Suppressor macrophage treated with lipopolysaccharide for 4 hours (primary cell): Measurements from ENCODE around the gene INO80.
"Not testable (repeated sequence)": the region's sequence is repeated elsewhere in the genome, so short reads cannot be mapped to it uniquely, and the experiment has no call there.

Experiments used
- DNase-seq: peaks from one replicate; pipeline ENCODE4 v3.0.0-alpha.2; 2020

Gene INO80

DNA sequence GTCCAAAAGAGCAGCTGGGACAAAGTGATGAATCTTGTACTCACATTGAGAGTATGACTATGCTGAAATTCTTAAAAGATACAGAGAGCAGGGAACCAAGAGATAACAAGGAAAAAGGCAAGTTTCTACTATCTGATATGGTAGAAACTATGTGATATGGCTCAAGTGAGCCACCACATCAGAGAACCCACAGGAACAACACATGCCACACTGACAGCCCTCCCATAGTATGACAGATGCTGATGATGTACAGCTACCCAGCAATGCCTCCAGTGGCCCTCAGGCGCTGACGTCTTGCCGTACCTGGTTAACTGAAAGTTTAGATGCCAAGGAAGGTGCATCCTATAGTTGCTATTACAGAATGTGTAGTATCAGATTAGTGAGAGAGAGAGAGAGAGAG lies 120.4 kb downstream of the INO80 start:
- DNase-seq = no peak

DNA sequence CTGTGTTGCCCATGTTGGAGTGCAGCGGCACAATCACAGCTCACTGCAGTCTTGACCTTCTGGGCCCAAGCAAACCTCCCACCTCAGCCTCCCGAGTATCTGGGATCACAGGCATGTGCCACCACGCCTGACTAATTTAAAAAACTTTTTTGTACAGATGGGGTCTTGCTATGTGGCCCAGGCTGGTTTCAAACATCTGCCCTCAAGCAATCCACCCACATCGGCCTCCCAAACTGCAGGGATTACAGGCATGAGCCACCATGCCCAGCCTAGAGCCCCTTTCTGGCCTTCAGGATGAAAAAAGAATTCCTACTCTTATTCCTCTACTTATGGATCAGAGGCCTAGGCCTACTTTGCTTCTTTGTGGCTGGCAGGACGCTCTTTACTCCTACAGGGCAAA lies 123.3 kb downstream of the INO80 start:
- DNase-seq = no peak

DNA sequence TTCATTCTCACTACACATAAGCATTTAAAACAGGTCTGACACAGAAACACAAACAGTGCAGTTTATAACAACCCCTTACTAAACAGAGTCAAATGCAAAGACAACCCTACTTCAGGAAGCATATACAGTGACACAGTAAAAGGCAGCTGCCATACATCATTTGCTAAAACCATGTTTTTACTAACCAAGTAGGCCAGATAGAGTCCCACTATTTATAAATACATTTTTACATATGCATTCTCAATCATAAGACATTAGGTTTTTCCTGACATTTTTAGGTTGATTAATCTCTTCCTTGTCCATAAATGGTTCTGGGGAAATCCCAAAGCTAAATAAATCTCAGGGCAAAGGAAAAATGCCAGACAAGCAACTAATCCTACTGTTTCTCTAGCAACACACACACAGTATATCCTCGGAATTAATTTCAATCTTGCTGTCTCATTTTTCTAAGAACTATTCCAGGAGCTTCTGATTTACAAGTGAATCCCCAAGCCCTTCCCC lies 123.8 kb downstream of the INO80 start:
- DNase-seq = no peak

DNA sequence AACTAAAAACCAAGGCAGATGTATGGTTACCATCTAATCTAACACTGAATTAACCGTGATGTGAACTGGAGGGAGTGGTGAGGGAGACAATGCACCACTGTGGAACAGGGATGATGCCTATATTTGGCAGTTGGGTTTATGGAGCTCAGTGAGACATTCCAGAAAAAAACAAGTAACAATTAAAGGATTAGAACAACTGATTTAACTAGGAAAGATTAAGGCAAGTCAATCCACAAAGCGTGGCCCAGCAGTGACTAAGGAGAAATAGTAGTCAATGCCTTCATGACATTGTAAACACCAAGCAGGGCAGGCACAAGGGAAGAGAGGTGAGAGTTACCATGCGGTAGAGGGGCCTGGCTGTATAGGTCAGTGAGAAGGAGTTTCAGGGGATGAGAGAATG lies 124.7 kb downstream of the INO80 start:
- no peak for DNase-seq

DNA sequence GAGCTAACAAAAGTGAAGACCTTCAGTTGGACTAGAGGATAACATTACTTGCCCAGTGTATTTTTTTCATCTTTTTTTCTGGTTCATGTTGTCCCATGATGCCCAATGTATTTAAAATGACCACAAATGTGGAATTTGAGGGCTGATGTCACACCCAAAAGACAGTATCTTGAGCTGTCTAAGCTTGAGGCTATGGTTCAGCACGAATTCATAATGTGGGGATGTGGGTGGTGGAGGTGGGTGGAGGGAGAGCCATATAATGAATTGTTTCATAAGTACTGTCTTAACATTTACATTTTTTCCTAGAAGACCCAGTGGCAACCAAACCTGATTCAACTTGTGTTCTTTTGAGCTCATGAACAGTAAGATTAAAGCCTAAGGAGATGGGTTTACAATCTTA lies 125.3 kb downstream of the INO80 start:
- DNase-seq = no peak

DNA sequence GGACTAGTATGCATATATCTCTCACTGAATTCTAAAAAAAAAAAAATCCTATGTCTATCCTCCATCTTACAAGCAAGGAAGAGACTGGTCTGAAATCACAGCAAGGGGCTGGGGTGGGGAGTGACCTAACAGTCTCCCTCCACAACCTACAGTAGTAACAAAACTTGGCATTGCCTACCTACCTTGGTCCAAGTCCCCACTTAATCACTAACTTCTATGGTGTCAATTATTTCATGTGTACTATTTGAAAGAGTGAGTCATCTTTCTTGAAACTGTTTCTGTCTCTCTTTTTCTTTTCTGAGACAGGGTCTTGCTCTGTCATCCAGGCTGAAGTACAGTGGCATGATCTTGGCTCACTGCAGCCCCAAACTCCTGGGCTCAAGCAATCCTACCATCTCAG lies 126.0 kb downstream of the INO80 start:
- no peak for DNase-seq

DNA sequence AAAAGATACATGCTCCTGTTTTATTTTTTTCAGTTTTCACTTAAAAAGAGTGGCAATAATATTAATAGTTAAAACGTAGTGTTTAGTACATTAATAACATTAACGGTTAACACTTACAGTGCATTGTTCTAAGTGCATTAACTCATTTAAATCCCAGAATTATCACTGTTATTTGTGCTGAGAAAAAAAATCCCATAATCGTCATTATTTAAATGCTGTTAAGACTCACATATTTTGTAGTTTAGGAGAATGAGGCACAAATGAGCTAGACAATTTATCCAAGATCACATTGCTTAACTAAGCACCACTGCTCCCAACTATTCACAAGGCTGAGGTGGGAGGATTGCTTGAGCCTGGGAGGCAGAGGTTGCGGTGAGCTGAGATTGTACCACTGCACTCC lies 127.9 kb downstream of the INO80 start:
- DNase-seq = no peak

DNA sequence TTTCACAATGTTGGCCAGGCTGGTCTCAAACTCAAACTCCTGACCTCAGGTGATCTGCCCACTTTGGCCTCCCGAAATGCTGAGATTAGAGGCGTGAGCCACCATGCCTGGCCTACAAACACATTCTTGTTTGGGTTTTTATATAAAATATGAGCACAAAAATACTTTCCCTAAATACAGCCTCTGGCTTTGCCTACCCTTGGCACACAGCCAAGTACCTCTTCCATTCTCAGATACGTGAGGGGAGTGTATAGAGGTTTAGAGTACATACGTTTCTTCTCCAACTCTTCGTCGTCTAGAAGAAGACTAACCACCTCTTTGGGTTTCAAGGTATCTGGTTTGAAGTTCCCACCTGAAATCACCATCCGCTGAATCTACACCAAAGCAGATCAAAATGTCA lies 129.3 kb downstream of the INO80 start:
- DNase-seq = no peak

DNA sequence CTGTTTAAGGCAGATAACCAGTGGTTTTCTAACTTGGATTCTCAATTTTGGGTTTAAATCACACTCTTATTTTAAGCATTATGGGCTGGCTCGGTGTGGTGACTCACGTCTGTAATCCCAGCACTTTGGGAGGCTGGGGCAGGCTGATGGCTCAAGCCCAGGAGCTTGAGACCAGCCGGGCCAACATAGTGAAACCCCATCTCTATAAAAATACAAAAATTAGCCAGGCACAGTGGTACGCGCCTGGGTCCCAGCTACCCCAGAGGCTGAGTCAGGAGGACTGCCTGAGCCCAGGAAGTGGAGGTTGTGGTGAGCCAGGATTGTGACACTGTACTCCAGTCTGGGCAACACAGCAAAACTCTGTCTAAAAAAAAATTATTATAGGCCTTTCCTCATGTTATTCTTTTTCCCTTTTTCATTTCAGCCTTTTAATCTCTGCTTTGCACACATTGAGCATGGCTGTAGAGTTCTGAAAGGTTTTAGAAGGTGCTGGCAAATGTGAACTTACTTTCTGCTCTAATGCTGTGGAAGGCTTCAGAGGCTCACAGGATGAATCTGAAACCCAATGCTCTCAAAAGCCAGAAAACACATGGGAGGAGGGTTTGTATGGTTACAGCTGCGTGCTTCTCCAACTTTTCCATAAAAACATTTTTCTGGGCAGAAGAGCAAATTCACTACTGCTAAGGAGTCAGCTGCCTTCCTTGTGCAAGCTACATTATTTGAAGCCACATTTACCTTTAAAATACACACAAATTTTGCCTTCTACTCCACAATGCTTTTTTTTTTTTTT lies 130.3 kb downstream of the INO80 start:
- no peak for DNase-seq

DNA sequence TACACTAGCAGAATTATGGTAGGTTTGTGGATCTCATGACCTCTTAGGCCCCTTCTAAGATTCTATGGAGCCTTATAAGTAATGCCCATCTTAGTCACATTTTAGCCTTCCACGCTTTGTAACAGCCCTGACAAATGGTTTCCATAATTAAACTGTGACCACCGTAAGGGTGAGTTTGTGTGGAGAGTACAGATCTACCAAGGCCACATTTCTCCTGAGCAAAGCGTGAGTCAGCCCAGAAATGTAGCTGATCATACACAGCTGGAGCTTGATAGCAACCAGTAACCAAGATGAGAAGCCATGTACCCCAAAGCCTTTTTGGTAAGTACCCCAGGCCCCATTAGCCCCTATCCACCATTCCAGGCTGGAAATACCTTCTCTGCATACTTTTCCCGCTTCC lies 131.1 kb downstream of the INO80 start:
- DNase-seq = no peak

DNA sequence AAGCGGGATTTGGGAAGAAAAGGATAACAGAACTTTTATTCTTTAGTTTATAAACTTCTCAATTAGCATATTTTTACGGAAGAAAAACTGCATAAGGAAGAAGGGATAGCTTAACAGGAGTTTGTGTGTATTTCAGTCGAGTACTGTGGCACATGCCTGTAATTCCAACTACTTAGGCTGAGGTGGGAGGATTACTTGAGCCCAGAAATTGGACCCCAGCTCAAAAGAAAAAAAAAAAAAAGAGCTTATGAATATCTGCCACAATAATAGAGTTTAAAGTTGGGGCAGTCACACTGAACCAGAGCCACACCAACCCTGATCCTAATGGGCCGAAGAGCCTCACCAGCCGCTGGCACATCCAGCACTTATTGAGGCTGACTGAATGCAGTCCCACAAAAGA lies 131.7 kb downstream of the INO80 start:
- DNase-seq = no peak

DNA sequence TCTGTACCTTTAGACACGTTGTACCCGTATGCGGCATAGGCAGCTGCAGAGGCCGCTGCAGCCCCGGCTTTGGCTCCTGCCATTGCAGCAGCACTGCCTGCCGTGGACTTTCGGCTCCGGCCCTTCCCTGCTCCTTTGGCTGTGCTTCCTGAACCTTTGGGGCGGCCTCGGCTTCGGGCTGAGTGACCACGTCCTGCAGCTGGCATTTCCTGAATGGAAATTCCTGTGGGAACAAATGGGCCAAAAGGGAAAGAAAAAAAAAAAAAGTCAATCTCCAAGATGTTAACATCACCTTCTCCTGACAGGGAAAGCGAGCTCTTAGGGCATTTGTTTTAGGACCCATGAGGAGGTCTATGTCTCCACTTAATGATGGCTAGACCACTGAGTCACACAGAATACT lies 133.2 kb downstream of the INO80 start:
- no peak for DNase-seq

DNA sequence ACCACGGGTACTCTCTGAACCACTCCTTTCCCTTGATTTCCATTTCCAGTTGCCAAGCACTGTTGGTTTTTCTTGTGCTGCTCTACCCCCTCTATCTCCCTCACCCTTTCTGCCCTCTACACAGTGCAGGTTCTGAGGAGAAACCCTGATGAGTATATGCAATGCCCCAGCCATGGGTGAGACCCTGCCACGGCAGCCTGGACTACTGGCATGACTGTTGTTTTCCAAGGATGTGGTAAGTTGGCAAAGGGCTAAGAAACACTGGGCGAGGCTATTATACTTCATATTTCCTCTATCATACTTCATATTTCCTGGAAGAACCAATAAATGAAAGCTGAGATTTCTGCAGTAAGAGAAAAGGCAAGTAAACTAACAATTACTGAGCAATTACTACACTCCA lies 134.9 kb downstream of the INO80 start:
- no peak for DNase-seq

DNA sequence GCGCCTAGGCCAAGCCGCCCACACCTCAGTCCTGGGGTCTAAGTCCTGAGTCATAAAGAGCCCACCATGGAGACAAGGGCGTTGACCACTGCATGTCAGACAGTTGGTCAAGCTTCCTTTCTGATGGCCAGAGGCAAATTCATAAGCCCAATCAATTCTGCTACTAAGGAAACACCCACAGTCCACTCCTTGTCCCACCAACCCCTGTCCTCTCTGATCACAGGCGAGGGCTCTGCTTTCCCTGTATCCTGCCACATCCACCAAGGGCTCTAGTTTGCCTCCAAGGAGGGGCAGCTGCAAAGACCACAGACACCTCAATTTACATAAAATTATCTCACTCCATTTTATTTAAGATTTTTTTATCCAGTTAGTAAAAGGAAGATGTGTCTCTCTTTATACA lies 137.5 kb downstream of the INO80 start:
- DNase-seq = no peak

DNA sequence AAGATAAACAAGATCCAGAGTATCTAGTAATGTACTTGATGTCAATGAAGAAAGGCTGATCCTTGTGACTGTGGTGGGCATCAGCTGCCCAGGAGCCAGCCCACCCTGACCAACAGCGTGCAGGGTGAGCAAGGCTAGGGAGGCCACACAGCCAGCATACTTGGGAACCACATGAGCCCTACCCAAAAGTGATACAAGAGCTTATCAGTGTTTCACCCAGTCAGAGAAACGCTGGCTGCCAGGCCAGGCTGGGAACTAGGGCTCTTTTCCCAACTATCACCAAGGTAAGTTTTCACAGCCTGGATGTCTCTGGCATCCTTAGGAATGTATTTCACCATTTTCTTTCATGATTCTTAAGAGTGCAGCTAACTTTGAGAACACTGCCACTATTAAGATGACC lies 137.9 kb downstream of the INO80 start:
- no peak for DNase-seq

DNA sequence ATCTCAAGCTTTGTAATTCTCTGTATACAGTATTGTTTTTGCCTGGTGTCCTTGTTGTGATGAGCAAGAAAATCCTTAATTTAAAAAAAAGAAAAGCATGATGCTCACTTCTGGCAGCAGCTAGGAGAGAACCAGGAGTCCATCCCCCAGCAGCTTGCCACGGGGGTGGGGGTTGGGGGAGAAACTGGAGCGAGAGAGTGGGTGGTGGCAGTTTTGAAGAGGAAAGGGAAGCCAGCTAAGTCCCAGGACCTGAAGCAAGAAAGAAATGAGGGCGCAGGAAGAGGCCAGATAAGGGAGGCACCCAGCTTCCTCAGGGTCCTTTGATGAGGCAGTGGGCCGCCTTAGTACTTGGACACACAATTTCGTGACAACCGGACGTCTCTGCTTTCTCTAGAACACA lies 139.3 kb downstream of the INO80 start:
- no peak for DNase-seq

DNA sequence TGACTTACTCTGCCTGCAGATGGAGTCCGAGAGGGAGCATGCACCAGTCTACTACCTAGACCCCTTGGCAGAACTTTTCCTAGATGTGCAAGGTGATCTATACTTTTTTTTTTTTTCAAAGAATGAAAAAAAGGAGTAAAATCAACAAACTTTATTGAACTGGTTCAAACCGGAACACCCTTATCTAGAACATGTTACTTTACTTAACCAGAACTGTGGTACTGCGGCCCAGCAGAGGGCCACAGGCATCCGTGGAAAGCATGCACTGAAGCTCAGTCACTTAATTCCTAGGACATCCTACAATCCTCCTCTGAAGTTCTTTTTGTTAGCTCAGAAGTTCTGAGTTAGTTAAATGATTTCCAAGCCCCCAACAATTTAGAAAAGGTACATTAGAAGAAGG lies 141.2 kb downstream of the INO80 start:
- DNase-seq = no peak

DNA sequence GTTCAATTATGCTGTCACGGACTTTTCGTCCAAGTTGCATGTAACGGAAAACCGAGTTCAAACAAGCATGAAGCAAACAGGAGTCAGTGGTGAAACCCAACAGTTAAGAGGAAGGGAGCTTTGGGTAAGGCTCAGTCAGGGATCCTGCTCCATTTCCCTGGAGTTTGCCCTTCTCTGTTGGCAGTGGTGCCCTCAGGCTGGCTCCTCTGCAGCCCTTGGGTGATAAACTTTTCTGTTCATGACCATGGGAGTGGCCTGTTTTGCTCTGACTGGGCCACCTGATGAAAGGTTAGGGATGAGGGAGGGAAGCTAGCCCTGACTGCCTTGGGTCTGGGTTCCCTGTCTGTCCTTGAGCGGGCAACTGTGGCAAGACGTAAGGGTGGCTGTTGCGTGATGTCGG lies 146.7 kb downstream of the INO80 start:
- DNase-seq = no peak

DNA sequence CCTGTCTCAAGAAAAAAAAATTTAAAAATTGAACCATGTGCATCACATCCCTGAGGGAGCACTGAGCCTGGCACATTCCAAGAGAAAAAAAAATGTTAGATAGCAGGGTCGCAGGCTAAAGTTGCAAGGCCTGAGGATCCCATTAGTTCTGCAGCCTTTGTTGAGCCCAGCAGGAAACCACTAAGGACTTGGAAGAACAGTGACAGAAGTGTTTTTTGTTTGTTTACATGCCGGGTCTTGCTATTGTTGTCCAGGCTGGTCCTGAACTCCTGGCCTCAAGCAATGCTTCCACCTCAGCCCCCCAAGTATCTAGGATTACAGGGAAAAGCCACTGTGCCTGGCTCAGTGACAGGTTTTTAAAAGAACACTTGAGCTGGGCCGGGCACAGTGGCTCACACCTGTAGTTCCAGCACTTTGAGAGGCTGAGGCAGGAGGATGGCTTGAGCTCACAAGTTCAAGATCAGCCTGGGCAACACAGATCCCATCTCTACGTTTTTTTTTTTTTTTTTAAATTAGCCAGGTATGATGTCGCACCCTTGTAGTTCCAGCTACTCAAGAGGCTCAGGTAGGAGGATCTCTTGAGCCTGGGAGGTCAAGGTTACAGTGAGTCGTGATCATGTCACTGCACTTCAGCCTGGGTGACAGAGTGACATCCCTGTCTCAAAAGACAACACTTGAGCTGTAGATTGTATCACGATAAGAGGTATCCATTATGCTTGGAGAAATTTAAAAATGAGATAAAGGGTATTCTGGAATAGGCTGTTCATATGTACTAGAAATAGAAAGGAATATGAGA lies 147.6 kb downstream of the INO80 start:
- DNase-seq = no peak

DNA sequence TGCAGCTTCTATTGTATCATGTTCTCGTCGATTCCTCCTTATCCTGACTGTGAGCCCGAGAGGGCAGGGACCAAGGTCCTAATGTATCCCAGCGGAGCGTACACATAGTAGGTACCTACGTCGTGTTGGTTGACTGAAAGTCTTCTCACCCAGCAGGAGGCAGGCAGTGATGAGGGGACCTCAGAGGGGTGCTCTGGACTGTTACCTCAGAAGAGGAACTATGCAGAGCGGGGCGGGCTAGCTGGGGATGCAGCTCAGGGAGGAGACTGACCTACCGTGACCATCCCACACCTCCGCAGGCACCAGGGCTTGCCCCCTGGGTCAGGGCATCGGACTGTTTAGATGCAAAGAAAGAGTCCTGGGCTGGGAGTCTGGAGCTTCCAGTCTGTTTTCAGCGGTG lies 151.4 kb downstream of the INO80 start:
- no peak for DNase-seq

DNA sequence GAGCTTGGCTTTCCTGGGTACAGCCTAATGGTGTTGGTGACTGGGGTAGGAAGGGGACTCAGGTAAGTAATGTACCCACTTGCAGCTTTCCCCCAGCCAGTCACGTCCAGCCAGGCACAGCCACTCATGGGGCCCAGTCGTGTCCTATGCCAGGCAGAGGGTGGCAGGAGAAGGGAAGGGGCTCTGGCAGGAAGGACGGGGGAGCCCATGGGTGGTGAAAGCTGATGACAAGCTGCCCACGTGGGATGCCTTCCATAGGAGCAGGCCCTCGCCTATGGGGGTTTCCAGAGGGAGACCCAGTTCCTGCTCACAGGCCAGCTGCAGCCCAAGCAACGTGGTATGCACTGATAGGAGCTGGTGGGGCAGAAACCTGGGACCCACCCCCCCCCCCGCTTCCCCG lies 152.1 kb downstream of the INO80 start:
- DNase-seq = no peak

DNA sequence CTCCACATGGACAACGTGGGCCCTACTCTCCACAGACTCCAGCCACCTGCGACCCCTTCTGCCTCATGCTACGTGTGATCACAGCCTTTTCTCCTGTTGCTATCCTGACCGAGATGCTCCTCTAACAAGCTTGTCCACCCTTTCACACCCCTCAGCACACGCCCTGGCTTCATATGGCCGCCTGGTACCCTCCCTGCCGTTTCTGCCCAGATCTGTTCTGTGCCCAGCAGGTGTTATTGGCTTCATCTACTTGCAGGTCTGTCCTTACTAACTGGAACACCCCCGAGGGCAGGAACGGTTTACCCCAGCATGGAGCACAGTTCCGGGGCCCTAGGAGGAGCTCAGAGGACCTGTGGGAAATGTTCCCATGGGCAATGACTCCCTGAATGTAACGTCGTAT lies 152.9 kb downstream of the INO80 start:
- no peak for DNase-seq

DNA sequence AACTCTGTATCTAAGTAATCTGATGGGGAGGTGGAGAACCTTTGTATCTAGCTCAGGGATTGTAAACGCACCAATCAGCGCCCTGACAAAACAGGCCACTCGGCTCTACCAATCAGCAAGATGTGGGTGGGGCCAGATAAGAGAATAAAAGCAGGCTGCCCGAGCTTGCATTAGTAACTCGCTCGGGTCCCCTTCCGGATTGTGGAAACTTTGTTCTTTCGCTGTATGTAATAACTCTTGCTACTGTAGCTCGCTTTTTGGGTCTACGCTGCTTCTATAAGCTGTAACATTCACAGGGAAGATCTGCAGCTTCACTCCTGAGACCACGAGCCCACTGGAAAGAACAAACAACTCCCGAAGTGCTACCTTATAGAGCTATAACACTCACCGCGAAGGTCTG lies 153.8 kb downstream of the INO80 start:
- DNase-seq = not testable (repeated sequence)

DNA sequence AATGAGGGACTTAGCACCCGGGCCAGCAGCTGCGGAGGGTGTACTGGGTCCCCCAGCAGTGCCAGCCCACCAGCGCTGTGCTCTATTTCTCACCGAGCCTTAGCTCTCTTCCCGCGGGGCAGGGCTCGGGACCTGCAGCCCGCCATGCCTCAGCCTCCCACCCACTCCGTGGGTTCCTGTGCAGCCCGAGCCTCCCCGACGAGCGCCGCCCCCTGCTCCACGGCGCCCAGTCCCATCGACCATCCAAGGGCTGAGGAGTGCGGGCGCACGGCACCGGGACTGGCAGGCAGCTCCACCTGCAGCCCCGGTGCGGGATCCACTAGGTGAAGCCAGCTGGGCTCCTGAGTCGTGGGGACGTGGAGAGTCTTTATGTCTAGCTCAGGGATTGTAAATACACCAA lies 154.3 kb downstream of the INO80 start:
- DNase-seq = not testable (repeated sequence)

DNA sequence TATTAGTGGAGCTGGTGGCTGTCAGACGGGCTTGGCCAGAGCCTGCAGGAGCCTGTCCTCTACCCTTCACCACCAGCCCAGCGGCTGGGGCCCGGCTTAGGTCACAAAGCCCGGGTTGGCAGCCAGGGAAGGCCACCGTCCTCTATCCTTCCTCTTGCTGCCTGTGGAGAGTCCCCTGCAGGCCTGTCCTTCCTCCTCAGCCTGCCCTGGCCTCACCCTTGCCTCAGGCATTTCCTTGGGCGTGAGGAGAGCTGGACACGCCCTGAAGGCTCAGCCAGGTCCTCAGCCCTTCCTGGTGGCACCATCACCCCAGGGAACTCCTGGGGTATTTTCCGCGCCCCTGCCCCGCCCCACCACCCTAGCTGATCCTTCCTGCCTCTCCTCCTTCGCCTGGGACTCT lies 155.2 kb downstream of the INO80 start:
- no peak for DNase-seq
